GM12878 (cell line): ENCODE data around the gene MAP3K5. TPM values are rescaled to one million over a fixed set of nuclear protein-coding genes. Genes with fewer than 3 reads are reported as not detected.

Source experiments
- BHLHE40 ChIP-seq, 2 experiments: fragments of 450-650 bp in 1 of 2; IDR thresholded peaks; 2 replicates each; pipeline ENCODE4 v1.6.1; 2011 to 2017; ENCODE audit warnings: low read depth in 2 of 2, borderline replicate concordance in 1 of 2, improper control_type of control experiment in 1 of 2, low read length in 1 of 2, mild to moderate bottlenecking in 1 of 2
- CHD1 ChIP-seq: IDR thresholded peaks from 2 replicates; pipeline ENCODE4 v1.6.1; 2012; ENCODE audit warnings: low read depth, low read length, improper control_type of control experiment
- ESRRA ChIP-seq: IDR thresholded peaks from 2 replicates; pipeline ENCODE4 v1.6.1; 2012; ENCODE audit warnings: mild to moderate bottlenecking, low read length, improper control_type of control experiment
- FOS ChIP-seq: IDR thresholded peaks from 3 replicates; pipeline ENCODE4 v1.6.1; 2011; ENCODE audit warnings: borderline replicate concordance; ENCODE audit not compliant: insufficient read length; ENCODE audit errors: extremely low read depth
- GABPA ChIP-seq: IDR thresholded peaks from 2 replicates; pipeline ENCODE4 v1.6.1; 2014; ENCODE audit warnings: antibody characterized with exemption, low read depth, mild to moderate bottlenecking, inconsistent platforms
- HDAC2 ChIP-seq: fragments of 200-600 bp; sonication (generic); IDR thresholded peaks from 2 replicates; pipeline ENCODE4 v1.6.1; 2017
- HDGF ChIP-seq: fragments of 450-650 bp; IDR thresholded peaks from 2 replicates; pipeline ENCODE4 v1.6.1; 2016; ENCODE audit warnings: antibody characterized with exemption
- IKZF2 ChIP-seq, 2 experiments: fragments of 450-650 bp; IDR thresholded peaks; 2 replicates each; pipeline ENCODE4 v1.6.1; 2017; ENCODE audit warnings: mild to moderate bottlenecking in 2 of 2, moderate library complexity in 2 of 2
- IRF4 ChIP-seq: IDR thresholded peaks from 2 replicates; pipeline ENCODE4 v1.6.1; 2011; ENCODE audit warnings: low read depth, low read length
- MEF2A ChIP-seq: IDR thresholded peaks from 2 replicates; pipeline ENCODE4 v1.6.1; 2011; ENCODE audit warnings: low read depth, mild to moderate bottlenecking, low read length, moderate library complexity; ENCODE audit not compliant: insufficient read depth
- MTA3 ChIP-seq: IDR thresholded peaks from 2 replicates; pipeline ENCODE4 v1.6.1; 2012; ENCODE audit warnings: low read length, inconsistent platforms, borderline replicate concordance
- MYC ChIP-seq: IDR thresholded peaks from 2 replicates; pipeline ENCODE4 v1.6.1; 2011; ENCODE audit warnings: mild to moderate bottlenecking, low read length, moderate library complexity, inconsistent platforms; ENCODE audit not compliant: insufficient read depth, insufficient replicate concordance, insufficient read length, severe bottlenecking
- NFIC ChIP-seq: IDR thresholded peaks from 2 replicates; pipeline ENCODE4 v1.6.1; 2012; ENCODE audit warnings: low read depth, mild to moderate bottlenecking, inconsistent platforms, low read length, moderate library complexity
- NFYB ChIP-seq: IDR thresholded peaks from 2 replicates; pipeline ENCODE4 v1.6.1; 2011; ENCODE audit warnings: low read depth, mild to moderate bottlenecking, low read length, improper control_type of control experiment, moderate library complexity; ENCODE audit not compliant: insufficient read depth
- NR2C1 ChIP-seq: fragments of 450-650 bp; IDR thresholded peaks from 2 replicates; pipeline ENCODE4 v1.6.1; 2017; ENCODE audit warnings: antibody characterized with exemption, mild to moderate bottlenecking, moderate library complexity
- POLR2AphosphoS2 ChIP-seq: IDR thresholded peaks from 2 replicates; pipeline ENCODE4 v1.6.1; 2011; ENCODE audit warnings: low read depth, mild to moderate bottlenecking, low read length, improper control_type of control experiment, moderate library complexity
- RCOR1 ChIP-seq: conservative IDR thresholded peaks from 2 replicates; pipeline ENCODE4 v1.6.1; 2012; ENCODE audit warnings: low read depth, low read length, improper control_type of control experiment
- RELB ChIP-seq: fragments of 450-650 bp; IDR thresholded peaks from 2 replicates; pipeline ENCODE4 v1.6.1; 2017; ENCODE audit warnings: low read depth, mild to moderate bottlenecking, moderate library complexity
- SMARCA5 ChIP-seq: fragments of 450-650 bp; IDR thresholded peaks from 2 replicates; pipeline ENCODE4 v1.6.1; 2017; ENCODE audit warnings: mild to moderate bottlenecking
- SMC3 ChIP-seq: IDR thresholded peaks from 2 replicates; pipeline ENCODE4 v1.6.1; 2011; ENCODE audit warnings: low read length, improper control_type of control experiment, borderline replicate concordance
- TAF1 ChIP-seq: IDR thresholded peaks from 2 replicates; pipeline ENCODE4 v1.6.1; 2011; ENCODE audit warnings: mild to moderate bottlenecking, low read depth, low read length, borderline replicate concordance
- WRNIP1 ChIP-seq: IDR thresholded peaks from 2 replicates; pipeline ENCODE4 v1.6.1; 2011; ENCODE audit warnings: low read depth, low read length, improper control_type of control experiment, borderline replicate concordance
- YBX1 ChIP-seq: fragments of 450-650 bp; IDR thresholded peaks from 2 replicates; pipeline ENCODE4 v1.6.1; 2016; ENCODE audit warnings: antibody characterized with exemption
- ZBED1 ChIP-seq: IDR thresholded peaks from 2 replicates; pipeline ENCODE4 v1.6.1; 2016; ENCODE audit warnings: borderline replicate concordance
- polyA plus RNA-seq, 11 experiments: library from polyadenylated mRNA; depleted of rRNA in 4 of 11; unstranded in 6 of 11; stranded (reverse) in 5 of 11; fragments of >200 nt; fragmentation: Nextera tagmentation in 4 of 11; fragmentation: Illumina TruSeq in 1 of 11; extraction: Ambion mirVana in 4 of 11; extraction: Trizol in 1 of 11; gene quantifications; 1 replicate in 1 of 11; 2 replicates in 10 of 11; pipeline versions ENCODE4 v1.2.1 to v1.2.3, GENCODE V29; 2011 to 2016; ENCODE audit warnings: inconsistent platforms in 2 of 11, missing spikeins in 2 of 11, low read depth in 1 of 11
- total RNA-seq, 4 experiments: library from RNA; depleted of rRNA in 3 of 4; stranded (reverse); fragments of >200 nt in 3 of 4; fragmentation: Illumina TruSeq in 1 of 4; extraction: Trizol in 1 of 4; gene quantifications; 2 replicates each; pipeline versions ENCODE4 v1.2.1 to v1.2.3, GENCODE V29; 2013 to 2021
- TF ChIP-seq, protein P1 (sequence below): IDR thresholded peaks from 2 replicates; pipeline ENCODE4 v1.6.1; 2012; ENCODE audit warnings: improper control_type of control experiment, low read depth, low read length; ENCODE audit not compliant: insufficient replicate concordance

The MAP3K5 gene
- total and polyA plus RNA-seq, 10 of the 15 experiments (the other 5 are each of a cell fraction or from before 2014, with no cell fraction given): 5.4 to 34.3 (median 26.4) TPM

DNA sequence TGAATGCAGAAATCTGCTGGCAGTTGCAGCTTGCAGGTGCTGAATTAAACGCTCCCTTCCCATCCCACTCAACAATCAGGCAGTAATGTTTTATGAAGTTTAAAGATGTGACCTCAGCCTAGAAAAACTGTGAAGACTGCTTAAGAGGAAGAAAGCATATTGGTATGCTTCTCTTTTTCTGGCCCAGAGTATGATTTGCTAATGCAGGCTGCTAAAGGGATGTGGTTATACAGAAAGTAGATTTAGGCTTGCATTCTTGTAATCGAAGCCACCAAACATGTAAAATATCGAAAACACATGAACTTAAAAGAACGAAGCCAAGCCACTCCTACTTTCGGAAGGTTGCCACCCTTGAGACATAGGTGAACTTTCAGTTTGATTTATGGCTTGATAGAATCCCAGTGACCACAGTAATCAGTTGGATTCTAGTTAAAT lies 40.7 kb downstream of the MAP3K5 start (continued):
- TF ChIP-seq BHLHE40 (IDR thresholded peaks at IDR 0.05; ENCODE audit: borderline replicate concordance in 1 of 2, low read depth in 2 of 2, low read length in 1 of 2) (peak in 1 of 2 experiments; percentile 35; a peak in 1 of 4 replicates), POLR2AphosphoS2 (no peak), NFYB (no peak), SMC3 (no peak), CHD1 (no peak), WRNIP1 (no peak), MEF2A (peak; percentile 55; the same call in 1 of the 2 replicates), ESRRA (no peak), GABPA (no peak), ZBED1 (peak; percentile 23; the same call in 1 of the 2 replicates), RCOR1 (0 out of 2 replicates have a peak, but pooled peaks have one; percentile 4), SMARCA5 (no peak), TAF1 (no peak), IRF4 (0 out of 2 replicates have a peak, but pooled peaks have one; percentile 36), NFIC (peak; percentile 64), NR2C1 (peak; percentile 49; the same call in 1 of the 2 replicates), MYC (no peak), MTA3 (no peak), HDGF (no peak), RELB (peak; percentile 60), FOS (no peak), YBX1 (no peak), HDAC2 (no peak), IKZF2 (IDR thresholded peaks at IDR 0.05) (peak; percentile 71 to 77; a peak in 3 of 4 replicates)
- TF ChIP-seq, protein P1, sequence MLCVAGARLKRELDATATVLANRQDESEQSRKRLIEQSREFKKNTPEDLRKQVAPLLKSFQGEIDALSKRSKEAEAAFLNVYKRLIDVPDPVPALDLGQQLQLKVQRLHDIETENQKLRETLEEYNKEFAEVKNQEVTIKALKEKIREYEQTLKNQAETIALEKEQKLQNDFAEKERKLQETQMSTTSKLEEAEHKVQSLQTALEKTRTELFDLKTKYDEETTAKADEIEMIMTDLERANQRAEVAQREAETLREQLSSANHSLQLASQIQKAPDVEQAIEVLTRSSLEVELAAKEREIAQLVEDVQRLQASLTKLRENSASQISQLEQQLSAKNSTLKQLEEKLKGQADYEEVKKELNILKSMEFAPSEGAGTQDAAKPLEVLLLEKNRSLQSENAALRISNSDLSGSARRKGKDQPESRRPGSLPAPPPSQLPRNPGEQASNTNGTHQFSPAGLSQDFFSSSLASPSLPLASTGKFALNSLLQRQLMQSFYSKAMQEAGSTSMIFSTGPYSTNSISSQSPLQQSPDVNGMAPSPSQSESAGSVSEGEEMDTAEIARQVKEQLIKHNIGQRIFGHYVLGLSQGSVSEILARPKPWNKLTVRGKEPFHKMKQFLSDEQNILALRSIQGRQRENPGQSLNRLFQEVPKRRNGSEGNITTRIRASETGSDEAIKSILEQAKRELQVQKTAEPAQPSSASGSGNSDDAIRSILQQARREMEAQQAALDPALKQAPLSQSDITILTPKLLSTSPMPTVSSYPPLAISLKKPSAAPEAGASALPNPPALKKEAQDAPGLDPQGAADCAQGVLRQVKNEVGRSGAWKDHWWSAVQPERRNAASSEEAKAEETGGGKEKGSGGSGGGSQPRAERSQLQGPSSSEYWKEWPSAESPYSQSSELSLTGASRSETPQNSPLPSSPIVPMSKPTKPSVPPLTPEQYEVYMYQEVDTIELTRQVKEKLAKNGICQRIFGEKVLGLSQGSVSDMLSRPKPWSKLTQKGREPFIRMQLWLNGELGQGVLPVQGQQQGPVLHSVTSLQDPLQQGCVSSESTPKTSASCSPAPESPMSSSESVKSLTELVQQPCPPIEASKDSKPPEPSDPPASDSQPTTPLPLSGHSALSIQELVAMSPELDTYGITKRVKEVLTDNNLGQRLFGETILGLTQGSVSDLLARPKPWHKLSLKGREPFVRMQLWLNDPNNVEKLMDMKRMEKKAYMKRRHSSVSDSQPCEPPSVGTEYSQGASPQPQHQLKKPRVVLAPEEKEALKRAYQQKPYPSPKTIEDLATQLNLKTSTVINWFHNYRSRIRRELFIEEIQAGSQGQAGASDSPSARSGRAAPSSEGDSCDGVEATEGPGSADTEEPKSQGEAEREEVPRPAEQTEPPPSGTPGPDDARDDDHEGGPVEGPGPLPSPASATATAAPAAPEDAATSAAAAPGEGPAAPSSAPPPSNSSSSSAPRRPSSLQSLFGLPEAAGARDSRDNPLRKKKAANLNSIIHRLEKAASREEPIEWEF: peak; percentile 90
